NCI-H2196 treated with DMSO at 0.1 percent for 48 hours (cell line): ENCODE measurements around the gene CYP4A11.
"Not testable (repeated sequence)": the region's sequence is repeated elsewhere in the genome, so short reads cannot be mapped to it uniquely, and the experiment has no call there.

Source experiments
- DNase-seq: peaks from one replicate; lab custom pipeline; 2025; ENCODE audit not compliant: unreplicated experiment; lab: John Stamatoyannopoulos, UW

CYP4A11 gene

GRCh38 chr1:46927249-46927835 lies 13.9 kb downstream of the CYP4A11 start:
- DNase-seq, result no peak

- DNase-seq, result no peak
Observed at GRCh38 chr1:46910790-46911189, 30.5 kb downstream of the CYP4A11 start.

- no peak for DNase-seq
Observed at GRCh38 chr1:46903481-46903880, 37.8 kb downstream of the CYP4A11 start.

GRCh38 chr1:46900401-46900800 lies 40.9 kb downstream of the CYP4A11 start:
- no peak for DNase-seq

DNA sequence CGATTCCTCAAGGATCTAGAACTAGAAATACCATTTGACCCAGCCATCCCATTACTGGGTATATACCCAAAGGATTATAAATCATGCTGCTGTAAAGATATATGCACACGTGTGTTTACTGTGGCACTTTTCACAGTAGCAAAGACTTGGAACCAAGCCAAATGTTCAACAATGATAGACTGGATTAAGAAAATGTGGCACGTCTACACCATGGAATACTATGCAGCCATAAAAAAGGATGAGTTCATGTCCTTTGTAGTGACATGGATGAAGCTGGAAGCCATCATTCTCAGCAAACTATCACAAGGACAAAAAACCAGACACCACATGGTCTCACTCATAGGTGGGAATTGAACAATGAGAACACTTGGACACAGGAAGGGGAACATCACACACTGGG lies 59.6 kb downstream of the CYP4A11 start:
- DNase-seq, result not testable (repeated sequence)
